MM.1S (cell line): ENCODE results near the gene LMBRD1.

Experiments
- DNase-seq: peaks from one replicate; pipeline ENCODE4 v3.0.0-alpha.2; 2015
- H2AFZ ChIP-seq: fragments of 300-600 bp; sonication (generic); 2 replicates; pipeline ENCODE4 v1.6.0; 2016; ENCODE audit warnings: antibody characterized with exemption, low read length
- H3F3A ChIP-seq: fragments of 300-600 bp; sonication (generic); 2 replicates; pipeline ENCODE4 v1.6.1; 2016; ENCODE audit warnings: mild to moderate bottlenecking, antibody characterized with exemption, low read length, moderate library complexity, mixed read lengths; ENCODE audit not compliant: insufficient read depth
- H3K27ac ChIP-seq: fragments of 300-600 bp; sonication (generic); 2 replicates; pipeline ENCODE4 v1.5.1; 2016; ENCODE audit warnings: mild to moderate bottlenecking, low read length
- H3K27me3 ChIP-seq: fragments of 300-600 bp; sonication (generic); replicated peaks from 2 replicates; pipeline ENCODE4 v1.6.0; 2016; ENCODE audit warnings: low read length; ENCODE audit not compliant: insufficient read depth
- H3K36me3 ChIP-seq: fragments of 300-600 bp; sonication (generic); replicated peaks from 2 replicates; pipeline ENCODE4 v1.6.1; 2016; ENCODE audit warnings: mild to moderate bottlenecking, low read length, mixed read lengths; ENCODE audit not compliant: insufficient read depth
- H3K4me1 ChIP-seq: fragments of 300-600 bp; sonication (generic); 2 replicates; pipeline ENCODE4 v1.6.1; 2016; ENCODE audit warnings: low read length, mixed read lengths
- H3K4me2 ChIP-seq: fragments of 300-600 bp; sonication (generic); 2 replicates; pipeline ENCODE4 v1.6.0; 2016; ENCODE audit warnings: low read depth, low read length
- H3K4me3 ChIP-seq: fragments of 300-600 bp; sonication (generic); 2 replicates; pipeline ENCODE4 v1.5.1; 2016; ENCODE audit warnings: low read length, mixed read lengths
- H3K79me2 ChIP-seq: fragments of 300-600 bp; sonication (generic); 2 replicates; pipeline ENCODE4 v1.6.1; 2016; ENCODE audit warnings: mixed run types, low read length, mixed read lengths
- H3K9ac ChIP-seq: fragments of 300-600 bp; sonication (generic); 2 replicates; pipeline ENCODE4 v1.6.1; 2016; ENCODE audit warnings: low read length, mixed read lengths
- H3K9me2 ChIP-seq: fragments of 300-600 bp; sonication (generic); replicated peaks from 2 replicates; pipeline ENCODE4 v1.6.1; 2016; ENCODE audit warnings: mild to moderate bottlenecking, low read length, mixed read lengths; ENCODE audit not compliant: insufficient read depth
- H3K9me3 ChIP-seq: fragments of 300-600 bp; sonication (generic); replicated peaks from 2 replicates; pipeline ENCODE4 v1.6.1; 2016; ENCODE audit warnings: mild to moderate bottlenecking, low read length, mixed read lengths; ENCODE audit not compliant: insufficient read depth
- H4K20me1 ChIP-seq: fragments of 300-600 bp; sonication (generic); 2 replicates; pipeline ENCODE4 v1.6.1; 2016; ENCODE audit warnings: mild to moderate bottlenecking, low read length, moderate library complexity, mixed read lengths; ENCODE audit not compliant: insufficient read depth
- CTCF ChIP-seq: fragments of 300-600 bp; sonication (generic); IDR thresholded peaks from 2 replicates; pipeline ENCODE4 v1.5.1; 2016; ENCODE audit warnings: antibody characterized with exemption, low read length, mixed read lengths
- EZH2 ChIP-seq: fragments of 300-600 bp; sonication (generic); optimal IDR thresholded peaks from 2 replicates; pipeline ENCODE3; 2017; ENCODE audit warnings: low read depth, mild to moderate bottlenecking, antibody characterized with exemption, low read length, mixed read lengths
- EZH2phosphoT487 ChIP-seq: fragments of 300-600 bp; sonication (generic); IDR thresholded peaks from 2 replicates; pipeline ENCODE4 v1.6.1; 2018; ENCODE audit warnings: antibody characterized with exemption, low read length

Gene LMBRD1

GRCh38 chr6:69796642-69797390 lies at the start of gene LMBRD1:
LMBRD1 (minus strand) TSS chr6:69797010; CDS start chr6:69796881, 129 bp downstream.
- Histone ChIP-seq H3K4me3 (peak within 1 kb of the TSS; percentile 86), H3K9me2 (no peaks in the 10 kb centered on the region), H2AFZ (peak within 1 kb of the TSS; percentile 71), H3K9me3 (no peaks in the 10 kb centered on the region), H3K9ac (peak within 1 kb of the TSS; percentile 94), H3K27ac (peak within 1 kb of the TSS; percentile 94), H4K20me1 (no peaks in the 10 kb centered on the region), H3K4me2 (peak within 1 kb of the TSS; percentile 48), H3F3A (peaks cover 15% of the 10 kb centered on the region), H3K36me3 (no peaks in the 10 kb centered on the region), H3K4me1 (peaks cover 11% of the 10 kb centered on the region), H3K79me2 (peaks cover 34% of the 10 kb centered on the region), H3K27me3 (no peaks in the 10 kb centered on the region)
- TF ChIP-seq CTCF (peak; percentile 97), EZH2phosphoT487 (no peak)
- DNase-seq: peak; percentile 91

GRCh38 chr6:69846312-69846711 lies 49.5 kb upstream of the LMBRD1 start:
- H4K20me1 ChIP-seq: no peaks in the 10 kb centered on the region
- no peak overlapping the region for H2AFZ ChIP-seq
- H3K4me2 ChIP-seq: no peak overlapping the region
- H3K4me1 ChIP-seq: no peaks in the 10 kb centered on the region
- H3K4me3 ChIP-seq: no peak overlapping the region
- TF ChIP-seq EZH2 (no peak), EZH2phosphoT487 (no peak), CTCF (no peak)
- no peaks in the 10 kb centered on the region for H3K27me3 ChIP-seq
- no peak for DNase-seq
- H3K79me2 ChIP-seq: no peaks in the 10 kb centered on the region
- no peak overlapping the region for H3K9ac ChIP-seq
- no peaks in the 10 kb centered on the region for H3K36me3 ChIP-seq
- H3K27ac ChIP-seq: no peak overlapping the region
- H3F3A ChIP-seq: no peaks in the 10 kb centered on the region
- no peaks in the 10 kb centered on the region for H3K9me2 ChIP-seq
- no peaks in the 10 kb centered on the region for H3K9me3 ChIP-seq

GRCh38 chr6:69843189-69843588 lies 46.4 kb upstream of the LMBRD1 start:
- no peaks in the 10 kb centered on the region for H3K36me3 ChIP-seq
- no peak for DNase-seq
- H3K4me3 ChIP-seq: no peak overlapping the region
- no peak overlapping the region for H3K4me2 ChIP-seq
- TF ChIP-seq EZH2phosphoT487 (no peak), EZH2 (no peak), CTCF (no peak)
- H3K9me3 ChIP-seq: no peaks in the 10 kb centered on the region
- H2AFZ ChIP-seq: no peak overlapping the region
- H3K4me1 ChIP-seq: no peaks in the 10 kb centered on the region
- H4K20me1 ChIP-seq: no peaks in the 10 kb centered on the region
- H3F3A ChIP-seq: no peaks in the 10 kb centered on the region
- H3K9me2 ChIP-seq: no peaks in the 10 kb centered on the region
- H3K27ac ChIP-seq: no peak overlapping the region
- H3K9ac ChIP-seq: no peak overlapping the region
- H3K27me3 ChIP-seq: no peaks in the 10 kb centered on the region
- no peaks in the 10 kb centered on the region for H3K79me2 ChIP-seq
